DMS53 treated with DMSO at 0.1 percent for 48 hours (cell line): ENCODE results near the gene DHX8.

Source experiments
- DNase-seq: peaks from one replicate; lab custom pipeline; 2025; ENCODE audit not compliant: unreplicated experiment; lab: John Stamatoyannopoulos, UW

Gene DHX8

DNA sequence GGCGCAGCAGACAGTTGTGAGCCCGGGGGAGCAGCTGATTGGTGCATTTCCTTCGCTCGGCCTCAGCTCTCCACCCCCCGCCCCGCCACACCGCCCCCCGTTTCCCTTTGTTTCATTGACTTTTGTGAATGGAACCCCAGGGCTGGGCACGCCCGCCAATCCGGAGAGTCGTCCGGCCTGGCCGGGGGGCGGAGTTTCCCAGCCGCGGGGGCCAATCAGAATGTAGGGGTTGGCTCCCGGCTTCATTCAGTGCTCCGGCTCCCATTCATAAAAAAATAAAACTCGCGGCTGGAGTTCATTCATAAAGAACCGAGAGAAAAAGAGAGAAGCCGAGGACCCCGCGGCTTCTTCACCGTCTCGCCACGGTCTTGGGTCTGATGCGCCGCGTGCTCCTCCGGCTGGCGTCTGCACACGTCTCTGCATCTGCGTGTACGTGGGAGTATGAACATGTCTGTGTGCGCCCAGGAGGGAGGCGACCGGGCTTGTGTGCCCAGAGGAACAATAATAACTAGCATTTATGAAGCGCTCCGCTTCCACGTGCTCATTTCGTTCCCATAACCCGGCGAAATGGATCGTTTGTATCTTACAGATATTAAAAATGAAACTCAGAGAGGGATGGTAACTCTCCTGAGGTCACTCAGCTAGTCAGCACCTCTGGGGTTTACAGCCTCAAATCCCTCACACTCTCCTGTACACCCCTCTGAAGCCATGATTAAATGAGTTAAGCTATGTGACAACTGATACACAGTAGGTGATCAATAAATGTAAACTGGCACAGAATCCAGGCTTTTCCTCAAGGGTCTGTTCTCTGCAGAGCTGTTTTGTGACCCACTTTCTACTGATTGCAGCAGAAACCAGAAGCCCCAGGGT is 62.8 kb downstream of the DHX8 start, which contains the start of gene ETV4:
TSS of gene ETV4 (minus strand) at position 22 of the 870 bp plus-strand sequence. CDS start 723 bp downstream, outside the sequence.
- peak; percentile 92 for DNase-seq

DNA sequence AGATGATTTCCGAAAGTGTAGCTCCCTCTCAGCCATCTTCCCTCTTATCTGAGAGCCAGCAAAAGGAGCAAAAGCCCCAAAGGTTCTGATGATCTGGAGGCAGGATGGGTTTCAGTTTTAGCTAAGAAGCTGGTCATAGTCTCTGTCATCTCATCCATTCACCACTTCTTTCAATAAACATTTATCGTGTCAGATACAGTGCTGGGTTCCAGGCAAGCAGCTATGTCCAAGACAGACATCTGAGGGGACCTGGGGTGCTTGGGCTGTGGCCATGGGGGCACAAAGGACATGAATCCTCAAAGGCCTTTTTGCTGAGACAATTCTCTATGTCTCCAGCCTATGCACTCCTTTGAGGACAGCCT is 63.4 kb downstream of the DHX8 start:
- no peak for DNase-seq

DNA sequence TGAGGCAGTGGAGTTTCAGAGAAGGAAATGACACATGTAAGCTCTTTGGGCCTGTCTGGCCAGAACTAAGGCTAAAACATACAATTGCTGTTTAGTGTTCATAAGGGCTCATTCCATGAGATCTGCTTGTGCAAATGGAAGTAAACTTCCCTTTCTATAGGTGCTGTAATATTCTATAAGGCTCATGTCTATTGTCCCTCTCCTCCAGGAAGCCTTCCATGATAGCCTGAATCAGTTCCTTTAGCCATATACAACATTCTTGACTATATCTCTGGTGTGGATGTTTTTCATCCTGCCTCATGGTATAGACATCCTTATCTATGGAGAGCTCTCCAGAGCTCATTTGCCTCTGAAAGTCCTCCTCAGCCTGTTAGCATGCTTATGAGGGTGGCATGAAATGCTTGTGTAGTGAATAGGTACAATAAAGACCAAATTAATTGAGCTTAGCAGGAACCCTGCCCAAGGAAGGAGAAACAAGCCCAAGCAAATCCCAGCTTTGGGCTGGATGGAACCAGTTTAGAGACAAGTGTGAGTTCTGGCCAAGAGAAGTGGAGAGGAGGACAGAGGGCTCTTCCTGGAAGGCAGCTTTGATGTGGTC is 64.0 kb downstream of the DHX8 start:
- no peak for DNase-seq

DNA sequence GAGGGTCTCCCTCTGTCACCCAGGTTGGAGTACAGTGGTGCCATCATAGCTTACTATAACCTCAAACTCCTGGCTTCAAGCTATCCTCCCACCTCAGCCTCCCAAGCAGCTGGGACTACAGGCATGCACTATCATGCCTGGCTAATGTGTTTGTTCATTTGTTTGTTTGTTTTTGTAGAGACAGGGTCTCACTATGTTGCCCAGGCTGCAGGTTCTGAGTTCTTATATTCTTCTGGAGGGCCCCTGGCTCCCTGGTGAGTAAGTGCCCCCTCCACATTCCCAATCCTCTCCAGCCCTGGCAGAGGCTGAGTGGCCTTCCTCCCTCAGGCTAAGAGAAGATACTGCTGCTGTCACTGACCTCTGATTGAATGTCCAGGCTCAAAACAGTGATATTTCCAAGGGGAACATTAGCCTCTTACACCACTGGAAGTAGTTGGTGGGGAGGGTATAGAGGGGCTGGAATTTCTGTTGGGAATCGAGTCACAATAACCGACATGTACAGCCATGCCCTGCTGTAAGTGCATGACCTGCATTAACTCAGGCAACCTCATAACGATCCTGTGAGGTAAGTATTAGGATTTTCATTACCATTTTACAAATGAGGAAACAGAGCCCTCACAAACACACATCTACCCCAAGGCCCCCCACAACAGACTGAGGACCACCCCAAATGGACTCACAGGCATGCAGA is 65.1 kb downstream of the DHX8 start:
- no peak for DNase-seq

DNA sequence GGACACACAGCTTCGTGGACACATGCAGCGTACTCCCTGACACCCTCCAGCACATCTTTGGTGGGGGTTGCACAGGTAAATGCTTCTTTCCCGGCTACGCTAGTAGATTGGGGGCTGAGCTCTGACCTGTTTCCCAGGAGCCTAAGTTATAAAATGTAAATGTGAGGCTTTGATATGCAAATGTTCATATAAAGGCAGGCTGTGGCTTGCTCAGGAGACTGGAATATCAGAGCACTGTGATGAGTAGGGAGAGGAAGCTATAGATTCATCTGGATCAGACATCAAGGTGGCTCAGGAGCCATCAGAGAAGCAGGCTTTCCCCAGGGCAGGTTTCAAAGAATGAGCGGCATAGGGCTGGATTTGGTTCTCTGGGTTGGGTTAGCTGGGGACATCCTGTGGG is 65.7 kb downstream of the DHX8 start:
- DNase-seq: no peak

DNA sequence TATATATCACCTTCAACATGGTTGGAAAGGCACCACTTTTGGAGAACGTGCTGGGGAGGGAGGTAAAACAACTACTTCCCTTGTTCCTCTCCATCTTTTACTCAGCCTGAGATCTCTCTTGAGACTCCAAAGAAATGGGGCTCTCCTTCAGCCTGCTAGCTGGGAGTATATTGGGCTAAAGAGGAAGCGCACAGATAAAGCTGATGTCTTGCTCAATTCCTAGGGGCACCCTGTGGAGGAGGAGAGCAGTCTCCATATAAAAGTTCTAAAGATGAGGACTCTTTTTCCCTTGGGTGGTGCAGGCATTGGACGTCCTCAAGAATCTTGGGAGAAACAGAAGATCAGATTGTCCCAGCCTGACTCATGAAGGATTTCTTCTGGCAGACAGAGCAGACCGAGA is 67.0 kb downstream of the DHX8 start:
- DNase-seq: no peak

DNA sequence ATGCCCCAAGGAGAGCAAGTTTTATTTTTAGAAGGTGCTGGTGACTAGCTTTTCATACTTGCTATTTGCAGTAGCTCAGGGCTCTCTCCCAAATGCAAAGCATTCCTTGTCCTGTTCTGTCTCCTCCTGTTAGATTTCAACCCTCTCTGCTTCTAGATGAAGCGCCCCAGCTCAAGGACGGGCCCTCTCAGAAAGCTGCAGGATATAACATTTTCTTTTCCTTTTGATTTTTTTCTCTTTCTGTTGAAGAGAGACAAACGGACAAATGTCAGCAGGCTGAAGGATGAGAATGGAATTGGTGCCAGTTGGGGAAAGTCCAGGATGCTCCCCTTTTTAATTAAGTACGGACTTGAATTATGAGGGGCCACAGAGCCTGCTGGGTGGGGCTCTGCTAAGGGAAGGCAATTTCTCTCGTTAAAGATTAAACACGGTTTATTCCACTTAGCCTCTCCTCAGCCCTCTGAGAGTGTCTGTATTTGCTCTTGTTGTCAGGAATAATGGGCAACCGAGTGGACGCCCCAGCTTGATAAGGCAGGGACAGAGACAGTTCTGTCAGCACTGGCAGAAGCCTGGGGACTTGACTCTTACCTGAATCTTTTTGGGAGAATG is 68.6 kb downstream of the DHX8 start:
- DNase-seq: peak; percentile 53

DNA sequence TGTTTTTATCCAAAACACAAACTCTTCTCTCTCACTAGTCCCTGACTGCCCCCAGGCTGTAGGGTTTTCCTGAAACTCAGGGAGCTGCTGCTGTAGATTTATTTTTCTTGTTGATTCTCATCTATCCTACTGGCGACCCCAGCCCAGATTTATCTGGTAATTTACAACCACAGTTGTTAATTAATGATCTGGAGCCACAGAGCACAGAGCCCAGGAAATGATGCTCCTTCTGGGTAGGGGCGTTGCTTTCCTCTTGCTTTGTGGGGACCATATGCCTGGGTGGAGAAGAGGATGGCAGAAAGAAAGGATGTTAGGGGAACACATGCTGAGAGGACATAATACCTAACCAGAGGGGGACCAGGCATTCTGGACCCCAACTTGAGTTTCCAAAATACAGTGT is 69.8 kb downstream of the DHX8 start:
- no peak for DNase-seq

DNA sequence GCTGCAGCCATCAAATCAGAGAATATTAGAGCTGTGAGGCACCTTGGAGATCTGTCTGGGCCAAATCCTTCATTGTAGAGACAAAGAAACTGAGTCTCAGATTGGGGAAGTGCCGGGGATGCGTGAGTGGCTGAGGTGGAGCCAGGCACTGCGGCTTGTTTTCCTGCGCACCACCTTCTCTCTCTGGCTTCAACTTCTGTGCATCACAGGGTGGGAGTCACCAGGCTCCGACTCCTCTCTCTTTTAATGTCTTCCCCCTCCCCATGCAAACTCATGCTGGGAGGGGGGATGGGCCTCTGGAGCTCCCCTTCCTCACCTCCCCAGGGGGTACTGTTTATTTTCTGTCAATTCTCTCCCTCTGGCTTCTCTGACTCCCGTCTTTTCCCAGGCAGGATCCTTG is 71.1 kb downstream of the DHX8 start:
- DNase-seq: no peak

DNA sequence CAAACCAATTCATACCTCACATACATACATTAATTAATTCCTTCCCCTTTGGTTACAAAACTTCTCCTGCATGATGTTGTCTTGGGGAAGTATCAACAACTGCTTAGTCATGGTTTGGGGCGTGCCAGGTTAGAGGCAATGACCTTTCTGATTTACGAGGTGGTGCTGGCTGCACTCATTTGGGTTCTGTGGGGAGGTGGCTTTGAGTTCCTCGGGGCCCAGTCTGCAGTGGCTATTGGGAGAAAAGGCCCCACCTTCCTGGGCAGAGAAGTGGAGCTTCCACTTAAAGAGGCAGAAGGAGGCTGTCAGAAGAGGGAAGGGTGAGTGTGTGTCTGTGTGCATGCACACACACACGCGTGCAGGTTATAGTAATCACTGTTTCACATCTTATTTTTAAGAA is 72.5 kb downstream of the DHX8 start:
- DNase-seq: no peak

DNA sequence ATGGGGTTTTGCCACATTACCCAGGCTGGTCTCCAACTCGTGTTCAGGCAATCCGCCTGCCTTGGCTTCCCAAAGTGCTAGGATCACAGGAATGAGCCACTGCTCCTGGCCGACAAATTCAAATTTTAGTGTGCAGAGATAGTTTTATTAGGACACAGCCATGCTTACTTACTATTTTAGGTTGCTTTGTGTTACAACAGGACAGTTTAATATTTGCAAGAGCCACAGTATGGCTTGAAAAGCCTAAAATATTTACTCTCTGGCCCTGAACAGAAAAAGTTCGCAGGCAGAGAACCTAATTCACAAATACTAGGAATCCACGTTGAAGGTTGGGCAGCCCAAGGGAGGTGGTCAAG is 75.0 kb downstream of the DHX8 start:
- DNase-seq: no peak

DNA sequence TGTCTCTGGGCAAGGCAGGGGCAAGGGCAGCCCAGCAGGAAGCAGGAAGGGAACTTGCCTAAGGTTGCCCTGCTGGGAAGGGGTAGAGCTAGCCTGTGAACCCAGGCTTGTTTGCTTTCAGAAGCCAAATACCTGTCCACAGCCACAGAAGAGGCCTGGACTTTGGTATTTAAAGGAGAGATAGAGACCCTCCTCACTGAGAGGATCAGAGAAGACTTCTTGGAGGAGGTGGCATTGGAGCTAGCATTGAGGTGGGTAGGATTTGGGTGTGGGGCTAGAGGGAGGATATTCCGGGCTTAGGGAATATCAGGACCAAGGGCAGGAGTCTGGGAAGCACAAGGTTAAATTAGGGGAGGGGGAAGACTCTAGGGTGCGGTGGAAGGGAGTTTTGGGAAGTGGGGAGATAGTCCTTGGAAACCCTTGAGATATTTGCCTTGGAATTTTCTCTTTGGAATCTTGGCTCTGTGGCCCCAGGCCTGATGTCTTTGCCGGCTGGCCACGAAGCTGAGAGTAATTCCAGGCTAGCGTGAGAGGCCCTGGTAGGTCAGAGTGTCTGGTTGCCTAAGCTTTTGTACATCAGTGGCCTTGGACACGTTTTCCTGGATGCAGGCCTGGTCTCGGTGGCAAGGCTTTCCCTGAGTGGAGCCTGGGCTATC is 75.5 kb downstream of the DHX8 start:
- no peak for DNase-seq

DNA sequence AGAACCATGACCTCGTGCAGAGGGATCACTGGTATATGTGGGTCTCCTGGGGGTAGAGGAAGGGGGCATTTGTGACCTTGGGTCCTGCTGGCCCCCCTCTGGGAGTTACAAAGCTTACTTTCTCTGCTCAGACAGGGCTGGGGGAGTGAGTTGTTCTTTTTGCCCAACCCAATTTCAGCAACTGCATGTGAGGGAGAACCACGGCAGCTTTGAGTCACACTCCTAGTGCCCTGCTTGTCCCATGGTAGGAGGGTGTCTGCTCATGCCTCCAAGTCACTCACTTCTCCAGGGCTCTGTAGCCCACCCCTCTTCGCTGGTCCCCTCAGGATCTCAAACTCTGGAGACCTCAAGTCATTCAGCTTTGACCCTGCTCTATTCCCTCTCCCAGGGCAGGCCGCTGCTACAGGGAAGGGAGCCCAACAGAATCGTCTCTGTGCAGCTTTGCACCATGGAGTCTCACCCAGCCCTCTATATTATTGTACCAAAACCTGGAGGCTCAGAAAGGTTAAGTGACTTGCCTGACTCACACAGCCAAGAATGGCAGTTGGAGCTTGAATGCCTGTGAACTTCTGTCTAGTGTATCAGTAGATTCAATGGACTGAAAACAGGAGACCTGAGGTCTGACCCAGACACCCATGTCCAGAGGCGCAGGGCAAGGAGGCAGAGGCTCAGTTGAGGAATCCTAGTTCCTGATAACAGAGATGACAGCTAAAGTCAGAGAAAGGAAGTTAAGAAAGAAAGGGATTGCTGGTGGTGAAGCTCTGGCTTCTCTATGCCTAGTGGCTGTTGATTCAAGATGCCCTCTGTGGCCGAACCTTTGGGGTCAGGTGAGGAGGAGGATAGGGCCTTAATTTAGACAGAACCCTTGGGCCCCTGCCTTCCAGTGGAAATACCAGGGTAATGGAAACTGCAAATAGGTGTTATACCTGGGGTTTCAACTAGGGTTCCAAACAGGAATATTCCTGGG is 77.0 kb downstream of the DHX8 start:
- no peak for DNase-seq

DNA sequence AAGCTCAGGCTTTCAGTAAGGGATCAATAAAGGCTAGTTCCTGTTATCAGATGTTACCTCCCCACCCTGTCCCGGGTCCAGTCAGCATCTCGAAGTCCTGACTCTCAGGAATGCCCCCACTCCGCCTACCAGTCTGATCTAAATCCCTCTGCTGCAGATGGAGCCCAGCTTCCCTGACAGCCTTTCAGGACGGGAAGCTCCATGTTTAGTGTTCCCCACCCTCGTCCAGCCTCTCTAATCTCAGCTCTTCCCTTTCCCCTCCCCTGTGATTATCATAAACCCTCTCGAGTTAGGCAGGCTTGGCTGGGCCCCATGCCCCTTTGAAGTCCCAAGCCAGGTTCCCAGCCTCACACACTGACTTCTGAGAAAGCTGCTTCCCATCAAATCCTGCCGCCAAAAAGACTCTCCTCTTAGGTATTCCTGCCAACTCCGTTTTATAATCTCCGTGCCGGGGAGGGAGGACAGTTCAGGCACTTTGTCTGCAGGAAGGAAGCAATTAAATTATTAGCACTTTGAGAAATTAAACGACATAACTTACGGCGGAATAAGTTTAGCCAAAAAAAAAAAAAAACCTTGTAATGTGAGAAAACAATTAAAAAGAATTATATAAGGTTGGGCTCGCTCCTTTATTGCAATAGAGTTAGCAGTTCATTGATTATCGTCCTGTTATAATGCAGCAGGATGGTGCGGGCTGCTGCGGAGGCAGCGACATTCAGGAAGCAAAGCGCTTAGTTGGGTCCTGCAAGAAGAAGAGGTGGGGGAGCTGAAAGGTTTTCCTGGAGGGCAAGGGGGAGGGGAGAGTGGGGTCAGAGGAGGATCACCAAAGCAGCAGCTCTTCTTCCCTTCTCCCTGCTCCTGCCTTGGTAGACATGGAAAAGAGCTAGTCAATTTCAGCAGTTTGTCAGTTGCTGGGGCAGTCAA is 79.2 kb downstream of the DHX8 start:
- DNase-seq: no peak

DNA sequence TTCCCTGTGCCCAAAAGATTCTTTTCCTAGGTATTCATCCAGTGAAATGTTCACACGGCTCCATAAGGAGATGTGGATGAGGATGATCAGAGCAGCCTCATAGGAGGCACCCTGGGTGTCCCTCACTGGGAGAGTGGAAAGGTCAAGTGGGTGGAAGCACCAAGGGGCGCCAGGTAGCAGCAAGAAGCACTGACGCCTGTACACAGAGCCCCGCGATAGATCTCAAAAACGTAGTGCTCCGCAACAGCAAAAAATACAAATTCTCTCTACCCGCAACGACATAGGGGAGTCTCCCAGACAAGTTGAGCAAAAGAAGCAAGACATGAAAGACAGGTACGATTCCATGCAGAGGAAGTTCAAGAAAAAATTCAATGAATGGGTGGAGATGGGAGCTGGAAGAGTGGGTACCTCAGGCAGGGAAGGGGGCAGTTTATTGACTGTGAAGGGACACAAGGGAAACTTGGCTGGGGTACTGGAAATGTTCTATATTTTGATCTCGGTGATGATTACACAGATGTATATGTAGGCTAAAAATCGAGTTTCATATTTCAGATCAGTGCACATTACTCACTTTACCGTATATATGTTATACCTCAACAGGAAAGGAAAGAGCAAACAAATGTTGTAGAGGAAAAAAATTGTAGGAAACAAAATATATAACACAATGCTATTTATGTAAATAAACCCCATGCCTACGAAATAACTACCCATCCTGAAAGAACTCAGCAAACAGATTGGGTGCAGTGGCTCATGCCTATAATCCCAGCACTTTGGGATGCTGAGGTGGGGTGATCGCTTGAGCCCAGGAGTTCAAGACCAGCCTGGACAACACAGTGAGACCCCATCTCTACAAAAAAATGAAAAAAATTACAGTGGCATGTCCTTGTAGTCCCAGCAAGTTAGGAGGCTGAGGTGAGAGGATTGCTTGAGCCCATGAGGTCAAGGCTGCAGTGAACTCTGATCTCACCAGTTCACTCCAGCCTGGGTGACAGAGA is 80.1 kb downstream of the DHX8 start:
- DNase-seq: no peak

DNA sequence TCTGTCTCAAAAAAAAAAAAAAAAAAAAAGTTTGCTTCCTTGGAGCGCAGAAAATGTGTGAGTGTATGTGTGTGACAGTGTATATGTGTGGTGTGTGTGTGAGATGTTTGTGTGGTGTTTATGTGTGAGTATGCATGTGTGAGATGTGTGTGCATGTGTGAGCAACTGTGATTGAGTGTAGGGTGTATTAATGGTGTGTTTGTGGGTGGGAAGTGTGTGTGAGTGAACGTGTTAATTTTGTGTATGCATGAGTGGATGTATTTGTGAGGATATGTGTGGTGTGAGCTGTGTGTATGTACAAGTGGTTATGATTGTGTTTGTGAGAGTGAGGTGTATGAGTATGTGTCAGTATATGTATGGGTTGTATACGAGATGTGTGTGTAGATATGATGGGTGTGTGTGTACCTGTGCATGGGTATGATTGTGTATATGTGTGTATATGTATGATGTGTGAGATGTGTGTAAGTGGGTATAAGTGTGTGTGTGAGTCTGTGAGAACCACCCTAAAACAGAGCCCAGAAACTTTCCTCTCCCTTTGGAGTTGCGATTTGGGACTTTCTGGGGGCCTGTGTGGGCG is 84.8 kb downstream of the DHX8 start:
- DNase-seq: no peak

DNA sequence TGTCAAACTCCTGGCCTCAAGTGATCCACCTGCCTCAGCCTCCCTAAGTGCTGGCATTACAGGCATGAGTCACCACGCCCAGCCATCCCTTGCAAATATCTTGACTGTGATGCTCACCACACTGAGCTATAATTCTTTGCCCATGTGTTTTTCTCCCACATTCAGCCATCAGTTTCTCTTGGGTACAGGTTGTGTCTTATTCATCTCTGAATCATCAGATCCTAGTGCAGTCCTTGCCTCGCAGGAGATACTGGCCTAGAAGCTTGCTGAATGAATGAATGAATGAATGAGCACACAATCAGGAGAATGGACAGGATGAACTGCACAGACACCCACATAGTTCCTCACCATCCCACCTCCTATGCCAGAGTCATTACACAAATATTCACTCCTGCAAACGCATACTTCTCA is 86.7 kb downstream of the DHX8 start:
- DNase-seq: no peak
